Stomach (tissue), 9 donors: Measurements from ENCODE around the gene KRTAP10-1. TPM values are rescaled to one million over a fixed set of nuclear protein-coding genes. Genes with fewer than 3 reads are reported as not detected.

ENCODE experiments used
- DNase-seq, 2 donors: peaks; one replicate each; pipeline versions ENCODE4 v3.0.0 to v3.0.0-alpha.2; 2013 to 2019
- H3K27ac ChIP-seq, 5 donors: fragments of 200-600 bp in 4 of 5; sonication (generic) in 4 of 5; one replicate each; pipeline ENCODE4 v1.5.1; 2013 to 2019; ENCODE audit warnings: mild to moderate bottlenecking in 1 of 5, moderate library complexity in 1 of 5
- H3K27me3 ChIP-seq, 3 donors: fragments of 200-600 bp; sonication (generic); one replicate each; pipeline ENCODE4 v1.5.1; 2017 to 2019; ENCODE audit warnings: mixed run types in 1 of 3
- H3K36me3 ChIP-seq, 4 donors: fragments of 200-600 bp; sonication (generic); 1 replicate in 3 of 4; 2 replicates in 1 of 4; pipeline ENCODE4 v1.5.1; 2016 to 2019
- H3K4me1 ChIP-seq, 4 donors: fragments of 200-600 bp; sonication (generic); one replicate each; pipeline ENCODE4 v1.5.1; 2016 to 2019
- H3K4me3 ChIP-seq, 4 donors: fragments of 200-600 bp; sonication (generic) in 3 of 4; one replicate each; pipeline ENCODE4 v1.5.1; 2016 to 2019; ENCODE audit warnings: mild to moderate bottlenecking in 1 of 4
- H3K9me3 ChIP-seq, 4 donors: fragments of 200-600 bp; sonication (generic); one replicate each; pipeline ENCODE4 v1.5.1; 2016 to 2019
- CTCF ChIP-seq, 7 experiments: fragments of 450-650 bp in 4 of 7; fragments of 200-600 bp in 3 of 7; sonication (generic) in 3 of 7; IDR thresholded peaks; one replicate each; pipeline ENCODE4 v1.5.1; 2016 to 2019; ENCODE audit warnings: antibody characterized with exemption in 7 of 7, control low read depth in 2 of 7, mild to moderate bottlenecking in 1 of 7
- EP300 ChIP-seq: sonication (generic); formaldehyde crosslinking; IDR thresholded peaks from one replicate; pipeline ENCODE4 v1.6.1; 2017; ENCODE audit warnings: antibody characterized with exemption
- POLR2A ChIP-seq, 4 donors: fragments of 450-650 bp; IDR thresholded peaks; one replicate each; pipeline ENCODE4 v1.6.1; 2016; ENCODE audit warnings: antibody characterized with exemption in 4 of 4, control low read depth in 2 of 4, mild to moderate bottlenecking in 1 of 4, moderate library complexity in 1 of 4
- POLR2AphosphoS5 ChIP-seq, 3 donors: sonication (generic); formaldehyde crosslinking; IDR thresholded peaks; one replicate each; pipeline ENCODE4 v1.6.1; 2016; ENCODE audit warnings: antibody characterized with exemption in 3 of 3
- WGBS, 5 donors: extraction: QIAGEN DNeasy Blood & Tissue Kit in 3 of 5; methylation state at CpG; one replicate each; pipeline versions ENCODE4 v1.1.5 to v1.1.7; 2013 to 2018; 5-methylcytosine and 5-hydroxymethylcytosine counted together
- intact Hi-C: fragments of 100-400 bp; cut with DNase I; formaldehyde crosslinking; loops from one replicate; pipeline ENCODE4 v1.15.1; 2023; ENCODE audit warnings: low total_unique reads
- polyA plus RNA-seq, 3 donors: library from polyadenylated mRNA; stranded (reverse); fragments of 200-250 nt; gene quantifications; one replicate each; pipeline ENCODE4 v1.2.3, GENCODE V29; 2013
- total RNA-seq, 5 donors: library from RNA; depleted of rRNA; stranded (reverse); fragments of >200 nt; gene quantifications; one replicate each; pipeline versions ENCODE4 v1.1.0 to v1.2.3, GENCODE V29; 2014 to 2016
- donor health status: healthy with polysubstance abuse.
- donor health status: Bipolar disorder and iron deficiency.
- donor health status: healthy.

The KRTAP10-1 gene
- total and polyA plus RNA-seq, 8 donors: not detected

- Histone ChIP-seq H3K4me3 (no peak overlapping the region), H3K4me1 (peaks cover 0 to 19% (median 10%) of the 10 kb centered on the region in 4 donors), H3K36me3 (no peaks in the 10 kb centered on the region), H3K27me3 (peaks cover 0 to 47% (median 5%) of the 10 kb centered on the region in 3 donors), H3K9me3 (peaks cover 0 to 16% (median 12%) of the 10 kb centered on the region in 4 donors), H3K27ac (no peak overlapping the region)
- no peak for DNase-seq
- intact Hi-C loops: no loop called here
- 65 to 88% (median 81%) methylated on average over 4 of the region's 4 CpGs for WGBS, 5 donors
- TF ChIP-seq POLR2AphosphoS5 (IDR thresholded peaks at IDR 0.05) (no peak), CTCF (IDR thresholded peaks at IDR 0.05) (no peak), POLR2A (IDR thresholded peaks at IDR 0.05) (no peak), EP300 (no peak)
Measured at GRCh38 chr21:44571296-44571695, 31.3 kb upstream of the KRTAP10-1 start.

GRCh38 chr21:44569861-44570517 lies 30.0 kb upstream of the KRTAP10-1 start:
- Histone ChIP-seq H3K36me3 (no peaks in the 10 kb centered on the region), H3K4me3 (no peak overlapping the region), H3K9me3 (peaks cover 0 to 9% (median 8%) of the 10 kb centered on the region in 4 donors), H3K27me3 (peaks cover 0 to 42% (median 5%) of the 10 kb centered on the region in 3 donors), H3K4me1 (peaks cover 0 to 17% (median 9%) of the 10 kb centered on the region in 4 donors), H3K27ac (no peak overlapping the region)
- no peak for DNase-seq
- intact Hi-C loops: no loop called here
- TF ChIP-seq CTCF (IDR thresholded peaks at IDR 0.05) (no peak), POLR2AphosphoS5 (IDR thresholded peaks at IDR 0.05) (no peak), EP300 (no peak), POLR2A (IDR thresholded peaks at IDR 0.05) (no peak)
- WGBS, 5 donors: 65 to 90% (median 78%) methylated on average over 4 to 12 of the region's 12 CpGs

- Histone ChIP-seq H3K27ac (no peak overlapping the region), H3K27me3 (peaks cover 0 to 32% (median 4%) of the 10 kb centered on the region in 3 donors), H3K4me1 (peaks cover 0 to 9% (median 0%) of the 10 kb centered on the region in 4 donors), H3K9me3 (peaks cover 0 to 9% (median 8%) of the 10 kb centered on the region in 4 donors), H3K36me3 (no peaks in the 10 kb centered on the region), H3K4me3 (no peak overlapping the region)
- WGBS, 5 donors: 68 to 77% (median 75%) methylated on average over 23 to 27 of the region's 27 CpGs
- no peak for TF ChIP-seq POLR2A (IDR thresholded peaks at IDR 0.05)
- DNase-seq: no peak
- intact Hi-C loops: no loop called here
Measured at GRCh38 chr21:44568667-44569556, 28.9 kb upstream of the KRTAP10-1 start.

- Histone ChIP-seq H3K4me1 (peaks cover 0 to 2% (median 0%) of the 10 kb centered on the region in 4 donors), H3K27me3 (peaks cover 0 to 28% (median 0%) of the 10 kb centered on the region in 3 donors), H3K27ac (no peak overlapping the region), H3K9me3 (peaks cover 0 to 10% (median 9%) of the 10 kb centered on the region in 4 donors), H3K36me3 (no peaks in the 10 kb centered on the region), H3K4me3 (no peak overlapping the region)
- intact Hi-C loops: no loop called here
- no peak for DNase-seq
- no peak for TF ChIP-seq CTCF (IDR thresholded peaks at IDR 0.05)
- no peak for TF ChIP-seq POLR2A (IDR thresholded peaks at IDR 0.05)
- TF ChIP-seq POLR2AphosphoS5 (IDR thresholded peaks at IDR 0.05): no peak
- no peak for TF ChIP-seq EP300
- WGBS, 5 donors: 68 to 78% (median 74%) methylated on average over 12 of the region's 12 CpGs
Measured at GRCh38 chr21:44568261-44568660, 28.3 kb upstream of the KRTAP10-1 start.
